BLaER1 (cell line): ENCODE results near the gene DCBLD1.
"Not testable (repeated sequence)": the region's sequence is repeated elsewhere in the genome, so short reads cannot be mapped to it uniquely, and the experiment has no call there.

Experiments used
- H3K27ac ChIP-seq: shearing (Covaris generic); formaldehyde crosslinking; 2 replicates; pipeline ENCODE4 v1.8.1; 2022
- H3K27me3 ChIP-seq: shearing (Covaris generic); formaldehyde crosslinking; 2 replicates; pipeline ENCODE4 v1.8.1; 2022
- H3K36me3 ChIP-seq: shearing (Covaris generic); formaldehyde crosslinking; 2 replicates; pipeline ENCODE4 v1.8.1; 2022
- H3K4me1 ChIP-seq: shearing (Covaris generic); formaldehyde crosslinking; 2 replicates; pipeline ENCODE4 v1.8.1; 2022
- H3K4me2 ChIP-seq: shearing (Covaris generic); formaldehyde crosslinking; 2 replicates; pipeline ENCODE4 v1.8.1; 2022
- H3K4me3 ChIP-seq: shearing (Covaris generic); formaldehyde crosslinking; 2 replicates; pipeline ENCODE4 v1.8.1; 2022
- H3K9ac ChIP-seq: shearing (Covaris generic); formaldehyde crosslinking; 2 replicates; pipeline ENCODE4 v1.8.1; 2022
- H3K9me3 ChIP-seq: shearing (Covaris generic); formaldehyde crosslinking; 2 replicates; pipeline ENCODE4 v1.8.1; 2022
- H4K20me1 ChIP-seq: shearing (Covaris generic); formaldehyde crosslinking; 2 replicates; pipeline ENCODE4 v1.8.1; 2022
- Cebpa-rat ChIP-seq: shearing (Covaris generic); IDR thresholded peaks from 2 replicates; pipeline ENCODE4 v1.8.1; 2022

Gene DCBLD1

DNA sequence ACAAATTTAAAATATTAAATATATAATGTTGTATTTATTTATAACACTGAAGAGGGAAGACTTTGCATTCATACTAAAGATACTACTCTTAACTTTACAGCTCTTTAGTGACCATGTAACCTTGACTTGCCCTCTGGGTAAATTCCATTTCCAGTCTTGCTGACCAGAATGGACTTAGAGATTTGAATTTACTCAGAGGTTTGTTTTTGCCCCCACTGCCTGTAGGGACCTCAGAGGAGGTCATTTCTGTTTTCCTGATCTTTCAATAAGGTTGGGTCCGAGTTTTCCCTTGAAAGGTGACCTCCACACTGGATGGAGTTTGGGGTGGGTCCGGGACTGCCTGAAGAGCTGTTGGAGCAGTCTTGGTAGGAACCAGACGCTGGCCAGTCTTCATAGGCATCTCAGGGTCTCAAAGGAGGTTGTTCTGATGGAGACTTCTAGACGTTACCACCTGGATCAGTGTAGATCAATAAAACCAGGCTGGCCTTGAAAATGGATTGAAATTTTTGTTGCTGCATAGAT lies 26.0 kb downstream of the DCBLD1 start:
- H3K4me1 ChIP-seq: no peaks in the 10 kb centered on the region
- H3K27me3 ChIP-seq: no peaks in the 10 kb centered on the region
- no peaks in the 10 kb centered on the region for H3K36me3 ChIP-seq
- H3K9ac ChIP-seq: no peak overlapping the region
- no peaks in the 10 kb centered on the region for H4K20me1 ChIP-seq
- no peak overlapping the region for H3K4me3 ChIP-seq
- H3K27ac ChIP-seq: no peak overlapping the region
- no peak for TF ChIP-seq Cebpa-rat
- H3K9me3 ChIP-seq: no peaks in the 10 kb centered on the region
- H3K4me2 ChIP-seq: no peak overlapping the region

DNA sequence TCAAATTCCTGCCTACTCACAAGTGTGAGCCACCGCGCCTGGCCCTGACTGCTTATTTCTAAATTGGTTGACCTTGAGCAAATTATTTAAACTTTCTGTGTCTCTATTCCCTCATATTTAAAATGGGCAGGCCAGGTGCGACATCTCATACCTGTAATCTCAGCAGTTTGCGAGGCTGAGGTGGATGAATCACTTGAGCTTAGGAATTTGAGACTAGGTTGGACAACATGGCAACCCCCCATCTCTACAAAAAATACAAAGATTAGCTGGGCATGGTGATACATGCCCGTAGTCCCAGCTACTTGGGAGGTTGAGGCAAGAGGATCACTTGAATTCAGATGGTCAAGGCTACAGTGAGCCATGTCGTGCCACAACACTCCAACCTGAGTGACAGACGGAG lies 26.5 kb downstream of the DCBLD1 start:
- Histone ChIP-seq H3K27ac (no peak overlapping the region), H3K9me3 (no peaks in the 10 kb centered on the region), H3K36me3 (no peaks in the 10 kb centered on the region), H3K4me1 (no peaks in the 10 kb centered on the region), H4K20me1 (no peaks in the 10 kb centered on the region), H3K9ac (no peak overlapping the region), H3K27me3 (no peaks in the 10 kb centered on the region), H3K4me2 (no peak overlapping the region), H3K4me3 (no peak overlapping the region)
- no peak for TF ChIP-seq Cebpa-rat

GRCh38 chr6:117512056-117512828 lies 29.8 kb downstream of the DCBLD1 start:
- H3K27ac ChIP-seq: no peak overlapping the region
- no peaks in the 10 kb centered on the region for H3K9me3 ChIP-seq
- no peaks in the 10 kb centered on the region for H3K4me1 ChIP-seq
- H4K20me1 ChIP-seq: no peaks in the 10 kb centered on the region
- H3K4me3 ChIP-seq: no peak overlapping the region
- no peak for TF ChIP-seq Cebpa-rat
- H3K27me3 ChIP-seq: no peaks in the 10 kb centered on the region
- no peak overlapping the region for H3K4me2 ChIP-seq
- H3K9ac ChIP-seq: no peak overlapping the region
- H3K36me3 ChIP-seq: no peaks in the 10 kb centered on the region

DNA sequence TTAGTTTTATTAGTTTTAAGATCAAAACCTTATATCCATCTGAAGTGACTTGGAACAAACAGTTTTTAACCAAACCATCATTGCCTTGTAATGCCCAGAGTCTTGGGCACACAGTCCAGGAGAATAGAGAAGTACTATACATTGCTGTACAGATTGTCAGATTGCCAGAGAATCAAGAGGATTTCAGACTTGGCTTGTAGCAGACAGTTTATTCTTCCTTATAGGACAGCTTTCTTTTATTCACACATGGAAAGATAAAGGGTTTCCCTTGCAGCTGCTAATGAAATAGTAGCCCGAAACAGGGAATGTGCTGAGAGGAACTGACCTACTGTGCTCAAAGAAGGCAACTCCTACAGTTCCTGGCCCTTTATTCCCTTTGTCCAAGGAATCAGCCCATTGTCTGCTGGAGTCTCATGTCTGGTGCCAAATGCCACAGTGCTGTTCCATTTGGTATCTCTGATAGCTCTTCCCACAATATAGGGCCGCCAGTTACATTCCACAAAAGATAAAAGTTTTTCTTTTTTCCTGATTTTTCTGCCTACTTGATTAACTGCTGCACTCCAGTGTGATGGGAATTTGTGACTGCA lies 30.6 kb downstream of the DCBLD1 start:
- Histone ChIP-seq H3K9ac (no peak overlapping the region), H3K4me2 (no peak overlapping the region), H3K36me3 (no peaks in the 10 kb centered on the region), H3K27ac (no peak overlapping the region), H3K4me1 (no peaks in the 10 kb centered on the region), H4K20me1 (no peaks in the 10 kb centered on the region), H3K9me3 (no peaks in the 10 kb centered on the region), H3K27me3 (no peaks in the 10 kb centered on the region), H3K4me3 (no peak overlapping the region)
- no peak for TF ChIP-seq Cebpa-rat

DNA sequence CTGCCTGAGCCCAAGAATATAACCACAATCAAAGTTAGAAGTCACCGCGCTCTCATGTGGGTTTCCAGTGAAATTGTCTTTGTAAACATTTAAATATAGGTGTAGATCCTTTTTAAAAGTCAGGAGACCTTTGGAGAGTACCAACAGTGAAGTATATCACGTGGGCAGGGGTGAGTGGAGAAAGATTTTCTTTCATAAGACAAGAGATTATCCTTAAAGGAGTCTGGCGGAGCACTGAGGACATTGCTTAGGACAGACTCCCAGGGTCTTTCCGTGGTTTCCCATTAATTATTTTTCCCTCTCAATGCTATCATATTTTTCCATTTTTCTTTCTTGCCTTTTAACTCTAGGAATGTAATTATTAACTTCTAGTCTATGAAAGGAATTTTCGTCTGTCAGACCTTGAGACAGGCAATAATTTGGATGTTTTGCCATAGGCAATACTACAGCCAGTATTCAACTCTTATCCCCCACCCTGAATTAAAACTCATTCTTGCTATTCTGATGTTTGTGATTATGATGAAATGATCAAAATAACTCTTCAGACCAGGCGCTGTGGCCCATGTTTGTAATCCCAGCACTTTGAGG lies 31.4 kb downstream of the DCBLD1 start:
- Histone ChIP-seq H3K9me3 (no peaks in the 10 kb centered on the region), H3K27me3 (no peaks in the 10 kb centered on the region), H3K4me2 (no peak overlapping the region), H3K4me1 (no peaks in the 10 kb centered on the region), H3K9ac (no peak overlapping the region), H3K27ac (no peak overlapping the region), H3K4me3 (no peak overlapping the region), H3K36me3 (no peaks in the 10 kb centered on the region), H4K20me1 (no peaks in the 10 kb centered on the region)
- TF ChIP-seq Cebpa-rat: no peak

DNA sequence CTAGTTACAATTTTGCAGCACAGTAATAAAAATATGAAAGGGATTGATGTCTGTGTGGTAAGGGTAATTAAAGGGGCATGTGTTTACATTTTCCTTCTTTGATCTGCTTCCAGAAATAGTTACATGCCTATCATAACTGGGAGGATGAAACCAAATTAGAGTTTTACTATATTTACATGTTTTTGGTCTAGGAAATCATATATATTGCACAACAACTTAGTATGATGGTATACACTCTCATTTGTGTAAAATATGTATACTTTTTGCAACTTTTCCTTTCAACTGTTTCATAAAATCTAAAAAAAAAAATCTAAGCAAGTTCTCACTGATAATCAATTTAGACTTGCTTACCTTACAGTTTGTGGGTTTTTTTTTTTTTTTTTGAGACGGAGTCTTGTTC lies 32.2 kb downstream of the DCBLD1 start:
- Histone ChIP-seq H3K27ac (no peak overlapping the region), H3K36me3 (no peaks in the 10 kb centered on the region), H3K9me3 (no peaks in the 10 kb centered on the region), H3K4me3 (no peak overlapping the region), H3K9ac (no peak overlapping the region), H3K4me2 (no peak overlapping the region), H3K4me1 (no peaks in the 10 kb centered on the region), H4K20me1 (no peaks in the 10 kb centered on the region), H3K27me3 (no peaks in the 10 kb centered on the region)
- TF ChIP-seq Cebpa-rat: no peak

GRCh38 chr6:117515326-117515725 lies 32.9 kb downstream of the DCBLD1 start:
- Histone ChIP-seq H3K4me2 (no peak overlapping the region), H3K27me3 (no peaks in the 10 kb centered on the region), H4K20me1 (no peaks in the 10 kb centered on the region), H3K27ac (no peak overlapping the region), H3K36me3 (no peaks in the 10 kb centered on the region), H3K4me1 (no peaks in the 10 kb centered on the region), H3K9ac (no peak overlapping the region), H3K4me3 (no peak overlapping the region), H3K9me3 (no peaks in the 10 kb centered on the region)
- TF ChIP-seq Cebpa-rat: no peak

DNA sequence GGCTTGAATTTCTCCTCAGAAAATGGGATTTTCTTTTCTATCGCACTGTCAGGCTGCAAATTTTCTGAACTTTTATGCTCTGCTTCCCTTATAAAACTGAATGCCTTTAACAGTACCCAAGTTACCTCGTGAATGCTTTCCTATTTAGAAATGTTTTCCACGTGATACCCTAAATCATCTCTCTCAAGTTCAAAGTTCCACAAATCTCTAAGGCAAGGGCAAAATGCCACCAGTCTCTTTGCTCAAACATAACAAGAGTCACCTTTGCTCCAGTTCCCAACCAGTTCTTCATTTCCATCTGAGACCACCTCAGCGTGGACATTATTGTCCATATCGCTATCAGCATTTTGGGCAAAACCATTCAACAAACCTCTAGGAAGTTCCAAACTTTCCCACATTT lies 35.5 kb downstream of the DCBLD1 start:
- not testable (repeated sequence) for H3K4me2 ChIP-seq, H3K9me3 ChIP-seq, H4K20me1 ChIP-seq, H3K4me3 ChIP-seq, H3K36me3 ChIP-seq, H3K4me1 ChIP-seq, H3K27me3 ChIP-seq, H3K9ac ChIP-seq, H3K27ac ChIP-seq

- Histone ChIP-seq H3K4me1 (no peaks in the 10 kb centered on the region), H3K9ac (no peak overlapping the region), H3K27me3 (no peaks in the 10 kb centered on the region), H3K27ac (no peak overlapping the region), H3K9me3 (no peaks in the 10 kb centered on the region), H3K4me2 (no peak overlapping the region), H3K4me3 (no peak overlapping the region), H4K20me1 (no peaks in the 10 kb centered on the region), H3K36me3 (no peaks in the 10 kb centered on the region)
- TF ChIP-seq Cebpa-rat: no peak
Measured at GRCh38 chr6:117518870-117519269, 36.4 kb downstream of the DCBLD1 start.

DNA sequence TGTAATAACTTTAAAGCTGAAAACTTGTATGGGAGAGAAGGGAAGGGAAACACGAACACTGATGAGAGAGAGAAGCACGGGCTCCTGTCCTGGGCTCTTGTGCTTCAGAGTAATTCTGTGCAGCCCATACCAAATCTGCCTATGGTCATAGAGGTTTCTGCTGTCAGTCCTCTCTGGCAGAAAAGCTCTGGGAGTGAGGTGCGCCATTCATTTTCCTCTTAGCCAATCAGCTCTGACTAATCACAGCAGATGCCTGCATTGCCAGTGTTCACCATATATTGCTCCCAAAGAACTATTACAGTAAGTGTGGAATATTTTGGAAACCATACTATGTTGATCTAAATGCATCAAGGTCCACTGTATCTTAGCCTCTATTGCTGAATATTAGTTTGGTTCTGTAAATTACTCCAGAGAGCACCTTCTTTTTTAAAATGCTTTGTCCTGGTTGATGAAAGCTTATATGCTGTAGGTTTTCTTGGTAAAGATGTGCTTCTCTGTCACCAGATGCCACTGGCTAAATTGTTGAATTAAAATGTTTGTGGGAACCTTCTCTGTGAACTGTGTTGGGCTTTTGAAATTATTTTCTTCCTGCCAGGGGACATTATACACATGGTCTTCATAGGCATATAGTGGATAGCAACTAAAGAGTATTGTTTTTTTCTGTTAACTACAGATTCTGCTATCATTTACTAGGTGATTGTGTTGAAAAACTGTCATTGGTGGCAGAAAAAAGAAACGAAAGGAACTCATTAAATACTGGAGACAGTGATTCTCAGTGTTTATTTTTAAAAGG lies 38.3 kb downstream of the DCBLD1 start:
- Histone ChIP-seq H4K20me1 (no peaks in the 10 kb centered on the region), H3K36me3 (no peaks in the 10 kb centered on the region), H3K9me3 (no peaks in the 10 kb centered on the region)

More for the DNA sequence above, 38.3 kb downstream of the DCBLD1 start:
- Histone ChIP-seq H3K27me3 (no peaks in the 10 kb centered on the region), H3K4me3 (no peak overlapping the region), H3K9ac (no peak overlapping the region), H3K27ac (no peak overlapping the region), H3K4me2 (no peak overlapping the region), H3K4me1 (no peaks in the 10 kb centered on the region)
- no peak for TF ChIP-seq Cebpa-rat
